Measurements from ENCODE around the gene ADGRV1. TPM values are rescaled to one million over a fixed set of nuclear protein-coding genes. Genes with fewer than 3 reads are reported as not detected.

ADGRV1 gene
- total and polyA plus RNA-seq, 3 donors from 2014 or later: 10.8 to 18.0 (median 12.6) TPM

DNA sequence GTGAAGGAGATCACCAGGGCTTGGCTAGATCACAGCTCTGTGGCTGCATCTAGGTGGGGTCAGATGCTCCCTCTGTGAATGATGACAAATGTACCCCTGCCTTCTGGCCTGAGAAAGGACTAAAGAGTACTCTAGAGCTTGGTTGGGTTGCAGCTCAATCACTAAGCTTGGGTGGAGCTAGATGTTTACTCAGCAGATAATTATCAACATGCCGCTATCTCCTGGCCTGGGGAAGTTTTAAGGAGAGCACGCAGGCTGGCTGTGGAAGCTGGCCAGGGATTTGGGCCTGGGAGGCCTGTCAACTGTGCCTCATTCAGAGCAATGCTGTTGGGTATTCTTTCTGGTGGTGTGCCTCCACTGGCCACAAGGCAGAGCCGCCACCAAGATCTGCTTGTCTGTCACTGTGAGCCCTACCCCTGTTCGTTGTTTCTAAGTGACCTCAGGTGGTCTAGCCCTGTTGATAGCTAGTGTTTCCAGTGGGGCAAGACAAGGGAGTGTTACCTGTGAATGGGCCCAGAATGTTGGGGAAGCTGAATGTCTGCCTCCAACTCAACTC, 181.7 kb downstream of the ADGRV1 start:
- no peaks in the 10 kb centered on the region for H3K9me3 ChIP-seq
- no peak for DNase-seq
- no peak for TF ChIP-seq POLR2A (IDR thresholded peaks at IDR 0.05)
- TF ChIP-seq, protein P1, sequence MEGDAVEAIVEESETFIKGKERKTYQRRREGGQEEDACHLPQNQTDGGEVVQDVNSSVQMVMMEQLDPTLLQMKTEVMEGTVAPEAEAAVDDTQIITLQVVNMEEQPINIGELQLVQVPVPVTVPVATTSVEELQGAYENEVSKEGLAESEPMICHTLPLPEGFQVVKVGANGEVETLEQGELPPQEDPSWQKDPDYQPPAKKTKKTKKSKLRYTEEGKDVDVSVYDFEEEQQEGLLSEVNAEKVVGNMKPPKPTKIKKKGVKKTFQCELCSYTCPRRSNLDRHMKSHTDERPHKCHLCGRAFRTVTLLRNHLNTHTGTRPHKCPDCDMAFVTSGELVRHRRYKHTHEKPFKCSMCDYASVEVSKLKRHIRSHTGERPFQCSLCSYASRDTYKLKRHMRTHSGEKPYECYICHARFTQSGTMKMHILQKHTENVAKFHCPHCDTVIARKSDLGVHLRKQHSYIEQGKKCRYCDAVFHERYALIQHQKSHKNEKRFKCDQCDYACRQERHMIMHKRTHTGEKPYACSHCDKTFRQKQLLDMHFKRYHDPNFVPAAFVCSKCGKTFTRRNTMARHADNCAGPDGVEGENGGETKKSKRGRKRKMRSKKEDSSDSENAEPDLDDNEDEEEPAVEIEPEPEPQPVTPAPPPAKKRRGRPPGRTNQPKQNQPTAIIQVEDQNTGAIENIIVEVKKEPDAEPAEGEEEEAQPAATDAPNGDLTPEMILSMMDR (IDR thresholded peaks at IDR 0.05): no peak
- WGBS, 2 donors: 83 to 100% methylated on average over 4 of the region's 4 CpGs
- no peak overlapping the region for H3K27ac ChIP-seq
- H3K4me1 ChIP-seq: no peaks in the 10 kb centered on the region
- no peaks in the 10 kb centered on the region for H3K36me3 ChIP-seq (ENCODE audit: low read depth, missing control alignments)
- intact Hi-C loops (cut with DNase I; ENCODE audit: low total_unique reads): no loop called here
- H3K27me3 ChIP-seq: no peaks in the 10 kb centered on the region
- no peak overlapping the region for H3K4me3 ChIP-seq

DNA sequence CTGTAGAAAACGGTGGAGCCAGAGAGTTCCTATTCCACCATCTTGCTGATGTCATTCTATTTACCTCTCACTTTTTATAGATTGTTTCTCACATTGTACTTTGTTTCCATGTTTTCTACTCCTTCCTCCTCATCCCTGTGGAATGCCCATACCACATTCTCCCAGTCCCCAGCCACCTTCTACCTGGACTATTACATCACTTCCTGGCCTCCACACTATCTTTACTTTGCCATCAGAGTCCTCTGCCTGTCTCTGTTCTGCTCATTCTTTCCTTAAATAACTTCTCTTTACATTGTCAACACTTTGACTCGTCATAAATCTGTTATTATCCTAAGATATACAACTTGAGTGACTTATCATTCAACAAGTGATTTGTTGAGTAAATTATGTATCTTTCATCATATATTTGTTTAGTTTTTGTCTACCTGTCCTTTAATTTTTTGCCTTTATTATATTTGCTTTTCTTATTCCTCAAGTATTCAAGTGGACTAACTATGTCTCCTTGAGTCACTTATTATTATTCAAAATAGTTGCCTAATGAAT, 182.5 kb downstream of the ADGRV1 start:
- no peak for DNase-seq
- intact Hi-C loops (cut with DNase I; ENCODE audit: low total_unique reads): no loop called here
- no peak overlapping the region for H3K27ac ChIP-seq
- no peaks in the 10 kb centered on the region for H3K27me3 ChIP-seq
- no peak overlapping the region for H3K4me3 ChIP-seq
- WGBS, 2 donors: 88 to 93% methylated on average over 2 of the region's 2 CpGs
- no peaks in the 10 kb centered on the region for H3K9me3 ChIP-seq
- no peaks in the 10 kb centered on the region for H3K36me3 ChIP-seq (ENCODE audit: low read depth, missing control alignments)
- no peak for TF ChIP-seq POLR2A (IDR thresholded peaks at IDR 0.05)
- TF ChIP-seq, protein P1 (IDR thresholded peaks at IDR 0.05): no peak
- H3K4me1 ChIP-seq: no peaks in the 10 kb centered on the region

DNA sequence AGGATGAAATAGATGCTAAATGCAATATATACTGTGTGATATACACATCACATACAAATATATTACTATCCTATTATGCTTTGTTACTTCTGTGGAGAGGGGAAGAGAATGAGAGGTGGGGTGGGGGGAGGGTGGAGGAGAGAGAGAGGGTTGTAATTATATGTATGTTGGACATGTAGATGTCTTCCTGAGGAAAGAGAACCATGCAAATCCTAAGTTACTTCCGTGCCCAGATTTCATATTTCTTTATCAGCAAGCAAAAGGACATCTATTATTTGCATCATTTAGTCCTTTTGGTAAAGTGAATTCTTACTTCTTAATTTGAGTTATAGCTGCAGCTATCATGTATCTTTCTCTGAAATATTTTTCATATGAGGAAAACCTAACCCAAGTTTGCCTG, 187.5 kb downstream of the ADGRV1 start:
- intact Hi-C loops (cut with DNase I; ENCODE audit: low total_unique reads): no loop called here
- no peaks in the 10 kb centered on the region for H3K4me1 ChIP-seq
- WGBS, 2 donors: 89 to 93% methylated on average over 1 of the region's 1 CpG
- no peak overlapping the region for H3K27ac ChIP-seq
- TF ChIP-seq, protein P1 (IDR thresholded peaks at IDR 0.05): no peak
- no peak for TF ChIP-seq POLR2A (IDR thresholded peaks at IDR 0.05)
- DNase-seq: no peak
- no peaks in the 10 kb centered on the region for H3K27me3 ChIP-seq
- H3K4me3 ChIP-seq: no peak overlapping the region
- no peaks in the 10 kb centered on the region for H3K36me3 ChIP-seq (ENCODE audit: low read depth, missing control alignments)
- H3K9me3 ChIP-seq: no peaks in the 10 kb centered on the region

DNA sequence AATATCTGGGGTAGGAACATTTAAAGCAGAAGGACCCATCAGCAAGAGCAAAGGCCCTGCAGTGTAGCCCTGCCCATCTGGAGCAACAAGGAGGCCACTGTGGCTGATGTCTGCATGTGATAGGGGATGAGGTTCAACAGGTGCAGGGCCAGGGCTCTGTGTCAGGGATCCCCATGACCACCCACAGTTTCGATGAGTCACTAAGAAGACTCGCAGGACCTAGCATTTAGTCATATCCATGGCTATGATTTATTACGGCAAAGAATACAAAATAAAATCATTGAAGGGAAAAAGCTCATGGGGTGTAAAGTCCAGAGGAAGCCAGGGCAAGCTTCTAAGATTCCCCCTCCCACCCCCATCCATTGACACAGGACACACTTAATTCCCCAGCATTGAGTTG, 188.6 kb downstream of the ADGRV1 start:
- WGBS, 2 donors: 56 to 70% methylated on average over 3 of the region's 3 CpGs
- no peak overlapping the region for H3K27ac ChIP-seq
- TF ChIP-seq, protein P1 (IDR thresholded peaks at IDR 0.05): no peak
- no peak for TF ChIP-seq POLR2A (IDR thresholded peaks at IDR 0.05)
- intact Hi-C loops (cut with DNase I; ENCODE audit: low total_unique reads): no loop called here
- H3K9me3 ChIP-seq: no peaks in the 10 kb centered on the region
- no peaks in the 10 kb centered on the region for H3K4me1 ChIP-seq
- DNase-seq: no peak
- no peaks in the 10 kb centered on the region for H3K36me3 ChIP-seq (ENCODE audit: low read depth, missing control alignments)
- H3K4me3 ChIP-seq: no peak overlapping the region
- no peaks in the 10 kb centered on the region for H3K27me3 ChIP-seq

DNA sequence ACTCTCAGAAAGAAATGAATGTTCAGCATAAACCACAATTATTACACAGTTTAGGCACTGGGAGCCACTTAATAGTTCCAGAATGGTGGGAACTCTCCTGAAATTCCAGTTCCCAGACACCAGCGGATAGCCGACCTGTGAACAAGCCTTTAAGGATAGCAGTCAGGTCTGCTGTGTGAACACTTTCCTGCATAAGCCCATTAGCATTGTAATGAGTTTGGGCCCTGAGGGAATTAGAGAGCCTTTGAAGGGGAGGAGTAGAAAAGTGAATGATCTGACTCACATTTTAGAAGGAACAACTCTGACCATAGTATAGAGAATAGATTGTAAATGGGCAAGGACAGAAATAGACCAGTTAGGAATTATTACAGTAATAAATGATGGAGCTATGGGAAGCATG, 189.1 kb downstream of the ADGRV1 start:
- DNase-seq: no peak
- no peak overlapping the region for H3K27ac ChIP-seq
- H3K9me3 ChIP-seq: no peaks in the 10 kb centered on the region
- TF ChIP-seq POLR2A (IDR thresholded peaks at IDR 0.05): no peak
- TF ChIP-seq, protein P1 (IDR thresholded peaks at IDR 0.05): no peak
- H3K27me3 ChIP-seq: no peaks in the 10 kb centered on the region
- H3K4me3 ChIP-seq: no peak overlapping the region
- intact Hi-C loops (cut with DNase I; ENCODE audit: low total_unique reads): no loop called here
- no peaks in the 10 kb centered on the region for H3K4me1 ChIP-seq
- 86 to 89% methylated on average over 2 of the region's 2 CpGs for WGBS, 2 donors
- H3K36me3 ChIP-seq (ENCODE audit: low read depth, missing control alignments): no peaks in the 10 kb centered on the region
